RWPE2 (cell line): Measurements from ENCODE around the gene CCDC80.

ENCODE experiments used
- ATAC-seq: fragments of 200-7000 bp; cut with Tn5 transposase; 3 replicates; pipeline ENCODE4 v1.9.1; 2021; ENCODE audit warnings: low read depth
- DNase-seq: peaks from one replicate; pipeline ENCODE4 v3.0.0-alpha.2; 2020; ENCODE audit warnings: low spot score
- H3K27ac ChIP-seq: fragments of 450-650 bp; 2 replicates; pipeline ENCODE4 v1.5.1; 2017; ENCODE audit warnings: mild to moderate bottlenecking; ENCODE audit not compliant: poor library complexity, severe bottlenecking
- H3K27me3 ChIP-seq: fragments of 250-450 bp; sonication (Bioruptor Pico); 2 replicates; pipeline ENCODE4 v1.5.1; 2021; ENCODE audit warnings: mild to moderate bottlenecking, moderate library complexity; ENCODE audit not compliant: insufficient read depth, poor library complexity, severe bottlenecking
- H3K36me3 ChIP-seq: fragments of 250-450 bp; sonication (Bioruptor Pico); 2 replicates; pipeline ENCODE4 v1.5.1; 2020; ENCODE audit warnings: low read depth, mild to moderate bottlenecking, moderate library complexity
- H3K4me1 ChIP-seq: fragments of 250-450 bp; sonication (Bioruptor Pico); 2 replicates; pipeline ENCODE4 v1.5.1; 2021; ENCODE audit warnings: mild to moderate bottlenecking, moderate library complexity; ENCODE audit not compliant: insufficient read depth, poor library complexity, severe bottlenecking
- H3K4me3 ChIP-seq: fragments of 250-450 bp; sonication (Bioruptor Pico); 2 replicates; pipeline ENCODE4 v1.5.1; 2021; ENCODE audit warnings: mild to moderate bottlenecking, moderate library complexity; ENCODE audit not compliant: severe bottlenecking
- H3K9me3 ChIP-seq: fragments of 250-450 bp; sonication (Bioruptor Pico); 2 replicates; pipeline ENCODE4 v1.5.1; 2021; ENCODE audit warnings: mild to moderate bottlenecking, moderate library complexity; ENCODE audit not compliant: severe bottlenecking
- TF ChIP-seq, protein P1 (sequence below): fragments of 450-650 bp; IDR thresholded peaks from one replicate; pipeline ENCODE4 v1.5.1; 2017; ENCODE audit warnings: mild to moderate bottlenecking, moderate library complexity; ENCODE audit not compliant: poor library complexity, severe bottlenecking

Gene CCDC80

GRCh38 chr3:112688085-112688769 is 47.3 kb upstream of the CCDC80 start:
- Histone ChIP-seq H3K27me3 (no peaks in the 10 kb centered on the region), H3K27ac (peak overlapping the region; percentile 87), H3K9me3 (no peaks in the 10 kb centered on the region), H3K36me3 (no peaks in the 10 kb centered on the region), H3K4me1 (peaks cover 32% of the 10 kb centered on the region), H3K4me3 (no peak overlapping the region)
- ATAC-seq (peak; percentile 24; the same call in 2 of the 3 replicates), DNase-seq (no peak)
- TF ChIP-seq, protein P1, sequence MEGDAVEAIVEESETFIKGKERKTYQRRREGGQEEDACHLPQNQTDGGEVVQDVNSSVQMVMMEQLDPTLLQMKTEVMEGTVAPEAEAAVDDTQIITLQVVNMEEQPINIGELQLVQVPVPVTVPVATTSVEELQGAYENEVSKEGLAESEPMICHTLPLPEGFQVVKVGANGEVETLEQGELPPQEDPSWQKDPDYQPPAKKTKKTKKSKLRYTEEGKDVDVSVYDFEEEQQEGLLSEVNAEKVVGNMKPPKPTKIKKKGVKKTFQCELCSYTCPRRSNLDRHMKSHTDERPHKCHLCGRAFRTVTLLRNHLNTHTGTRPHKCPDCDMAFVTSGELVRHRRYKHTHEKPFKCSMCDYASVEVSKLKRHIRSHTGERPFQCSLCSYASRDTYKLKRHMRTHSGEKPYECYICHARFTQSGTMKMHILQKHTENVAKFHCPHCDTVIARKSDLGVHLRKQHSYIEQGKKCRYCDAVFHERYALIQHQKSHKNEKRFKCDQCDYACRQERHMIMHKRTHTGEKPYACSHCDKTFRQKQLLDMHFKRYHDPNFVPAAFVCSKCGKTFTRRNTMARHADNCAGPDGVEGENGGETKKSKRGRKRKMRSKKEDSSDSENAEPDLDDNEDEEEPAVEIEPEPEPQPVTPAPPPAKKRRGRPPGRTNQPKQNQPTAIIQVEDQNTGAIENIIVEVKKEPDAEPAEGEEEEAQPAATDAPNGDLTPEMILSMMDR, result no peak

DNA sequence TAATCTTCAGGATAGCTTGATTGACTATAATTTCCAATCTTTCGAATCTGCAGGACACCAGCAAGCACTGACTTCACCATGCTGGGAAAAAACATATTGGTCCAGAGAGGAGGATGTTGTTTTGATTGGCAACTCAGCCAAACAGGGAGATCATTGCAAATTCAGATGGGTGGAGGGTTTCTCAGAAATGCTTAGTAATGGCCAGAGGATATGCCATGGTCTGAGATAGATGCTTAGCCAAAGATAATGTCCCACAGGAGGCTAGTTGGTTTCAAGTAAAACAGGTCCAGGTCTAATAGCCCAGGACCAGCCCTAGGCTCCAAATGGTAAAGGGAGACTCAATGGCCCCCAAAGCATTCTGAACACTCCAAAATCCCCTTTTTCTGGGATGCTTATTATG is 46.7 kb upstream of the CCDC80 start:
- H3K27ac ChIP-seq, result peak overlapping the region; percentile 87
- TF ChIP-seq, protein P1, result no peak
- DNase-seq, result no peak
- H3K4me3 ChIP-seq, result no peak overlapping the region
- no peaks in the 10 kb centered on the region for H3K9me3 ChIP-seq
- peaks cover 34% of the 10 kb centered on the region for H3K4me1 ChIP-seq
- ATAC-seq, result no peak
- H3K27me3 ChIP-seq, result no peaks in the 10 kb centered on the region
- H3K36me3 ChIP-seq, result no peaks in the 10 kb centered on the region

- Histone ChIP-seq H3K27me3 (no peaks in the 10 kb centered on the region), H3K9me3 (no peaks in the 10 kb centered on the region), H3K27ac (peak overlapping the region; percentile 87), H3K4me1 (peaks cover 38% of the 10 kb centered on the region), H3K36me3 (no peaks in the 10 kb centered on the region), H3K4me3 (no peak overlapping the region)
- ATAC-seq (no peak), DNase-seq (no peak)
- TF ChIP-seq, protein P1, result no peak
These were observed 46.3 kb upstream of the CCDC80 start for GRCh38 chr3:112687211-112687610.

GRCh38 chr3:112685956-112686799 is 45.2 kb upstream of the CCDC80 start:
- H3K4me1 ChIP-seq, result peaks cover 44% of the 10 kb centered on the region
- H3K36me3 ChIP-seq, result no peaks in the 10 kb centered on the region
- H3K27me3 ChIP-seq, result no peaks in the 10 kb centered on the region
- no peak overlapping the region for H3K4me3 ChIP-seq
- H3K9me3 ChIP-seq, result no peaks in the 10 kb centered on the region
- DNase-seq (no peak), ATAC-seq (no peak)
- H3K27ac ChIP-seq, result no peak overlapping the region
- TF ChIP-seq, protein P1, result no peak

DNA sequence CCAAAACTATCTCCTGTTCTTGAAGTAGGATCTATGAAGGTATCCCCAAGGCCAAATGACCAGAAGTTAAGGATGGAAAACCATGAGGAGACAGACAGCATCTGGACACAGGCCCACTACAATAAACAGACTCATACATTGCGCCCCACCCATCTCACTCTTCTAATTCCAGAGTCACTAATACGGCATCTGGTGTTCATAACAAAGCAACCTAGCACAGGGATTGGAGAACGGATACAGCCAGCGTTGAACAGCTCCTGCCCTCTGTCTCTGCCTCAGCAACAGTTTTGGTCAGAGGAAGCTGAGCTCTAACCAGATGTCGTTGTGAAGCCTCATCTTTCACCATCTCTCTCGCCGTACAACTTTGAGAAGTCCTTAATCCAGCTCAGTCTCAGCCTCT is 44.5 kb upstream of the CCDC80 start:
- H3K4me1 ChIP-seq, result peaks cover 44% of the 10 kb centered on the region
- TF ChIP-seq, protein P1, result no peak
- H3K36me3 ChIP-seq, result no peaks in the 10 kb centered on the region
- no peak for ATAC-seq
- H3K27me3 ChIP-seq, result no peaks in the 10 kb centered on the region
- no peaks in the 10 kb centered on the region for H3K9me3 ChIP-seq
- no peak for DNase-seq
- no peak overlapping the region for H3K4me3 ChIP-seq
- no peak overlapping the region for H3K27ac ChIP-seq
